Astrocyte (in vitro differentiated cells and primary cell): ENCODE results near the gene JSRP1.

Experiments
- CTCF ChIP-seq: IDR thresholded peaks from 2 replicates; pipeline ENCODE4 v1.5.1; 2011; ENCODE audit warnings: low read depth, mild to moderate bottlenecking, inconsistent platforms, low read length, moderate library complexity; ENCODE audit not compliant: insufficient read depth
- EZH2 ChIP-seq: IDR thresholded peaks from 2 replicates; pipeline ENCODE4 v1.6.1; 2012; ENCODE audit warnings: mild to moderate bottlenecking, low read length, inconsistent platforms; ENCODE audit not compliant: insufficient read depth

GRCh38 chr19:2247433-2248101, 8.7 kb downstream of the JSRP1 start:
- TF ChIP-seq CTCF (no peak), EZH2 (no peak)
